KBM-7 (cell line): ENCODE measurements around the gene NOXO1.

Source experiments
- DNase-seq: peaks from one replicate; pipeline ENCODE4 v3.0.0-alpha.2; 2015
- in situ Hi-C: fragments of 300-500 bp; cut with MboI; formaldehyde crosslinking; loops from 2 replicates; pipeline ENCODE4 v1.14.3; 2020; ENCODE audit warnings: low sequenced_read_pairs, low pct_unique_long_range_greater_than_20kb, mixed read lengths

The NOXO1 gene

DNA sequence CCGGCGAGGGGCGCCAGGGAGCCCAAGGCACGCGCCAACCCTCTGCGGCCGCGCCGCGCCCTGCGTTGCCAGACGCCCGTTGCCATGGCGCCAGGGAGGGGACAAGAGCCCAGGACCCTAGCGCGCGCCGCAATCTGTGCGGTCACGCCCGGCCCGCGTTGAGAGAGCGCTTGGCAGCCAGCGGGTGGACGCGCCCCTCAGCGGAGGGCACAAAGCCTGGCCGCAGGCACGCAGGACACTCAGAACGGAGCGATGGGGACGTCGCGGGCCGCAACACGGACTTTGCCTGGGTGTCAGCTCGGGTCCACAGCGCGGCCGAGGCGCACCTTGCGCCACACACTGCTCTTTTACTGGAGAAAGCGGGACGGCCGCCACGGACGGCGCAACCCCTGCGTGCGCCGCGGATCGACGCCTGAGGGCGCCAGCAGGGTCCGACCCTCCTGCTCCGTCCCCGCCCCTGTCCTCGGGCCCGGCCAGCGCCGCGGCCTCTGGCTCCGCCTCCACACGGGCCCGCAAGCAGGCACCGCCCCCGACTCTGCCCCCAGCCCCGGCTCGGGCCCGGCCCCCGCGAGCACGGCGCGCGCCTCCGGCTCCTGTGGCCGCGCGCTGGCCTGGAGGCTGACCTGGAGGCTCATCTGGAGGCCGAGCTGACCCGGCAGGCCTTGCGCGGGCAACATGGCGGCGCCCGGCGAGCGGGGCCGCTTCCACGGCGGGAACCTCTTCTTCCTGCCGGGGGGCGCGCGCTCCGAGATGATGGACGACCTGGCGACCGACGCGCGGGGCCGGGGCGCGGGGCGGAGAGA, 2.5 kb upstream of the NOXO1 start, which contains the start of gene GFER:
TSS of gene GFER (plus strand) at position 650 of the 803 bp plus-strand sequence. CDS start at position 676, 26 bp downstream.
- DNase-seq: peak; percentile 88
- in situ Hi-C loops: no loop called here

GRCh38 chr16:1982991-1983543, 1.8 kb upstream of the NOXO1 start:
- DNase-seq: no peak
- in situ Hi-C loops: no loop called here

GRCh38 chr16:1982013-1982433, 754 bp upstream of the NOXO1 start:
- in situ Hi-C loops: no loop called here
- no peak for DNase-seq

DNA sequence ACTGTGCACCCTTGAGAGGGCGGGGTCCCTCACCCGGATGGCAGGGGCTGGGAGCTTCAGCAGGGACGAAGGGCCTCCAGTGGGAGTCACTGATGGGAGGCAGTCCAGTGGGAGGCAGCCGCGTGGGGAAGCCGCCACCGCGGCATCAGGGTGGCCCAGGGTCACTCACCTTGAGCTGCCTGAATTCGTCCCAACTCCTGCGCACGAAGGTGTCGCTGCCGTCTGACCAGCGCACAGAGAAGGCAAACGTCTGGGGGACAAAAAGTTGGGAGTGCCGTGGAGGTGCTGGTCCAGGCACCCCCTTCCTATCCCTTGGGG, 540 bp downstream of the NOXO1 start:
- no peak for DNase-seq
- in situ Hi-C loops: no loop called here

GRCh38 chr16:1980030-1980769, 1.1 kb downstream of the NOXO1 start:
- DNase-seq: no peak
- in situ Hi-C loops: no loop called here

DNA sequence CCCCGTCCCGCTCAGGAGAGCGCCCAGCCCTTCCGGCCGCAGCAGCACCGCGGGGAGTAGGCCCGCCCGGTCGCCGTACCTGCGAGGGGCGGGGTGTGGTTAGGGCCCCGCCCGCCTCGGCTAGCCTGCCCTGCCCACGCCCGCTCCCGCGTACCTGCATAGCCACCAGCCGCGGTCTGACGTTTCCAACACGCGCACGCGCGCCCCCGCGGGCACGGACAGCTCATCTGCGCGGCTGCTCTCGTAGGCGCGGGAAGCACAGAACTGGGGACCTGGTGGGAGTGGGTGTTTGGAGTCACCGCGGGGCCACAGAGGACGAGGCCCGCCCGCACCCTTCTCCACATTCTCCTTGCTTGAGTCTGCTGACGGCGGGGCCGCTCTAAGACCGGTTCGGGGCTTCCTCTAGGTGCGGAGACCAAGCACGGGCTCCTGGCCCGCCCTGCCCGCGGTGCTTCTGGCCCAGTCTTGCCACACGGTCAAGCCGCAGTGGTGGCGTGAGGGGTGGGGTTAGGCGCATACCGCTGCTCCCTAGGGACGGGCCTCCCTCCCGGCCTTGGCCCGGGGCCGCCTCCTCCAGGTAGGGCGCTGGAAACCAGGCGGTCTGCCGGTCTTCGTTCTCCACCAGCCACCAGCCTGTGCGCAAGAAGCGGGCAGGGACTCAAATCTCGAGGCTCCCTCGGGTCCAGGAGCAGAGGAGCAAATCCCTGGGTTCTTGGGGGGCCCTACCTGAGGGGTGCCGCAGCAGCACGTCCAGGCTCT, 1.8 kb downstream of the NOXO1 start:
- no peak for DNase-seq
- in situ Hi-C loops: no loop called here

DNA sequence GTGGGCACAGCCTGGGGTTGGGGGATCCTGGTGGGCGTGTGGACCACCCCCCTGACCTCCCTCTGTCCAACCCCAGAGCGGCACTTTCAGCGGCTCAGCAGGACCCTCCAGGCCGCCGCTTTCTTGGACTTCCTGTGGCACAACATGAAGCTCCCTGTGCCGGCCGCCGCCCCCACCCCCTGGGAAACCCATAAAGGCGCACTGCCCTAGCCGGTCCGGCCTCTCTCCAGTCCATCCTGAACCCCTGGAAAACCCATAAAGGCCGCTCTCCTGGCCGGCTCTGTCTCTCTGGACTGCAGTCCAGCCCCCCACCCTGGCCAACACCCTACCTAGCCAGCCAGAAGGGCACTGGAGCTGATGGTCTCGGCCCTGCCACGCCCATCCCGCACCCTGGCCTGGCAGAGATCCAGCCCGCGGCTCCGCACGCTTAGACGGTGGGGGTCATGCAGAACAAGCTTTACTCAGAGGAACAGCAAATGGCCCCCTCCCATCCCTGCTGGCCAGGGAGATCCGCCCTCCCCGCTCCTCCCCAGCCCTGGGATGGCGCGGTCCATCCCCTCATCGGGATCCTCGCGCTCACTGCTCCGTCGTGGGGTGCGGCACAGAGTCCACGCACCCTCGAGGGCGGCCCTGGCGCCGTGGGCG, 2.7 kb downstream of the NOXO1 start:
- in situ Hi-C loops: no loop called here
- no peak for DNase-seq

DNA sequence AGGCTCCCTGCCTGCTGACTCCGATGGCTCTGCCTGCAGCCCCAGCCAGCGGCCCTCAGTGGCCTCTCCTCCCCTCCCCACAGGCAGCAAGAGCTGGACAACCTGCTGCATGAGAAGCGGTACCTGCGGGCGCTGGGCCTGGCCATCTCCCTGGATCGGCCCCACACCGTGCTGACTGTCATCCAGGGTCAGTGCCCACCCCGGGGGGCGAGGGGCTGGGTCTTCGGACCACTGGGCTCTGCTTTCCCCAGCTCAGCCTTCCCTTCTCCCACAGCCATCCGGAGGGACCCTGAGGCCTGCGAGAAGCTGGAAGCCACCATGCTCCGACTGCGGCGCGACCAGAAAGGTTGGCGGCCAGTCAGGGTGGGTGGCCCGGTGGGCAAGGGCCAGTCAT, 3.4 kb downstream of the NOXO1 start:
- no peak for DNase-seq
- in situ Hi-C loops: no loop called here

- DNase-seq: no peak
- in situ Hi-C loops: no loop called here
Observed at GRCh38 chr16:1976951-1977874, 4.1 kb downstream of the NOXO1 start.

DNA sequence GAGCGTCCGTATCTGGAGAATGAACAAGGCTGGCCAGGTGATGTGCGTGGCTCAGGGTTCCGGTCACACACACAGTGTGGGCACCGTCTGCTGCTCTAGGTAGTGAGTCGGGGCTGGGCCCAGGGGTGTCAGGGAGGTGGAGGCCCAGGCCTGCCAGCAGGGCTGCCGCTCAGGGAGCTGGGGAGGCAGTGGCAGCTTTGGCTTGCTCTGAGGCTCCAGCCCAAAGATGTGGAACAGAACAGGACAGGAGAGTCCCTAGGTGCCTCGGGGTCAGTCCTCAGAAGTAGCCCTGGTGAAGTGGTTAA, 5.1 kb downstream of the NOXO1 start:
- in situ Hi-C loops: no loop called here
- DNase-seq: no peak

GRCh38 chr16:1975432-1976215, 5.6 kb downstream of the NOXO1 start:
- no peak for DNase-seq
- in situ Hi-C loops: no loop called here

- no peak for DNase-seq
- in situ Hi-C loops: no loop called here
Observed at GRCh38 chr16:1974157-1975070, 6.9 kb downstream of the NOXO1 start.

- no peak for DNase-seq
- in situ Hi-C loops: no loop called here
Observed at GRCh38 chr16:1973461-1974156, 7.7 kb downstream of the NOXO1 start.

DNA sequence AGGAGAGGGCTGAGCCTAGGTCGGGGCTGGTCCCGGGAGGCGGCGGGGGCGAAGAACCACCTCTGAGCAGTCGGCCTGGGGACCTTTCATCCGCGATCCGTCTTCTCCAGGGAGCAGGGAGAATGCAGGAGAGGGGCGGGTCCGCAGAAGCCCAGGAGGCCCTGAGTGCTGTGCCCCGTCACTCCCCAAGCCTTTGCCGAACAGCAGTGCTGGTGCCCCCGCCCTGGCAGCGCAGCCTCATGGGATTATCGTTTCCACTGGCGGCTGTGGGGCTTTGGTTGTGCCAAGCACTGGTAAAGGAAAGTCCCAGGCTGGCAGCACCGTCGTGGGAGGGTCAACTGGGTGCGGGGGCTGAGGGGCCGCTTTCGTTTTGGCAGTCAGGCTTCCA, 8.8 kb downstream of the NOXO1 start:
- DNase-seq: no peak
- in situ Hi-C loops: no loop called here

GRCh38 chr16:1971796-1972489, 9.3 kb downstream of the NOXO1 start, which contains the start of gene TBL3:
Gene TBL3, plus strand, starts transcription at chr16:1972053. Its CDS starts 112 bp downstream, at chr16:1972165.
- in situ Hi-C loops: no loop called here
- DNase-seq: peak; percentile 97
